VCaP (cell line): ENCODE results near the gene WNT9B.

Experiments used
- H3K27ac ChIP-seq: fragments of 450-650 bp; 2 replicates; pipeline ENCODE4 v1.5.1; 2017
- TF ChIP-seq, protein P1 (sequence below): fragments of 450-650 bp; conservative IDR thresholded peaks from 2 replicates; pipeline ENCODE4 v1.5.1; 2017; ENCODE audit warnings: mild to moderate bottlenecking, moderate library complexity

The WNT9B gene

DNA sequence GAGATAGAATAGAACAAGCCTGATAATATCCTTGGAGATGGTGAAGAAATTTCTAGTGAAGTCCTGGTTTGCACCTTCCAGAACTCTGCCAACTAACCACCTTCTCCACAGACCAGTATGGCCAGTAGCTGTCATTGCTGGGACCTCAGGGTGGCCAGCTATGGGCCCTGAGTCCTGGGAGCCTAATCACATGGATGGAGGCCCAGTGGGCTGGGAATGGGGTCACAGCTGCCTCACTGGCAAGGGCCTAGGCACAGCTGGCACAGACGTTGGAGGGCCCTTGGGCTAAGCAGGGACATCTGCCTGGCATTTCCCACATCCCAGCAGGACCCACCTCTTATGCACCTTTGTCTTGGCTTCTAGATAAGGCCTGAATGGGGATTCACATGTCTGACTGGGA is 25.3 kb upstream of the WNT9B start:
- H3K27ac ChIP-seq = no peak overlapping the region
- TF ChIP-seq, protein P1, sequence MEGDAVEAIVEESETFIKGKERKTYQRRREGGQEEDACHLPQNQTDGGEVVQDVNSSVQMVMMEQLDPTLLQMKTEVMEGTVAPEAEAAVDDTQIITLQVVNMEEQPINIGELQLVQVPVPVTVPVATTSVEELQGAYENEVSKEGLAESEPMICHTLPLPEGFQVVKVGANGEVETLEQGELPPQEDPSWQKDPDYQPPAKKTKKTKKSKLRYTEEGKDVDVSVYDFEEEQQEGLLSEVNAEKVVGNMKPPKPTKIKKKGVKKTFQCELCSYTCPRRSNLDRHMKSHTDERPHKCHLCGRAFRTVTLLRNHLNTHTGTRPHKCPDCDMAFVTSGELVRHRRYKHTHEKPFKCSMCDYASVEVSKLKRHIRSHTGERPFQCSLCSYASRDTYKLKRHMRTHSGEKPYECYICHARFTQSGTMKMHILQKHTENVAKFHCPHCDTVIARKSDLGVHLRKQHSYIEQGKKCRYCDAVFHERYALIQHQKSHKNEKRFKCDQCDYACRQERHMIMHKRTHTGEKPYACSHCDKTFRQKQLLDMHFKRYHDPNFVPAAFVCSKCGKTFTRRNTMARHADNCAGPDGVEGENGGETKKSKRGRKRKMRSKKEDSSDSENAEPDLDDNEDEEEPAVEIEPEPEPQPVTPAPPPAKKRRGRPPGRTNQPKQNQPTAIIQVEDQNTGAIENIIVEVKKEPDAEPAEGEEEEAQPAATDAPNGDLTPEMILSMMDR = no peak

DNA sequence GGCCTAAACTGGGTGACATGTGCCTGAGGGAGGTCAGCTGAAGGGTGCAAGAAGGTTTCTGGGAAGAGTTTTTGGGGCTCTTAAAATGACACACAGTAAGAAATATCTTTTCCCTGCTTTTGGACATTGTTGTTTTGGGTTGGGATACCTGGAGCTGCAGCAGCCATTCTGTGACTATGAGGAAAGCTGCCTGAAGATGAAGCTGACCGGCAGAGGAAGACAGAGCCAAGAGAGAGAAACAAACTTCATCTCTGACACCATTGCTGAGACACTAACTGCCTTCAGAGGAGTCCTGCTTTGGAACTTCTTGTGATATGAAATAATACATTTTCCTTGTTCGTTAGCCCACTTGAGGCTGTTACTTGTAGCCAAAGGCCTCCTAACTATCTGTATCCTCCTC is 24.1 kb upstream of the WNT9B start:
- TF ChIP-seq, protein P1 = no peak
- H3K27ac ChIP-seq = no peak overlapping the region

DNA sequence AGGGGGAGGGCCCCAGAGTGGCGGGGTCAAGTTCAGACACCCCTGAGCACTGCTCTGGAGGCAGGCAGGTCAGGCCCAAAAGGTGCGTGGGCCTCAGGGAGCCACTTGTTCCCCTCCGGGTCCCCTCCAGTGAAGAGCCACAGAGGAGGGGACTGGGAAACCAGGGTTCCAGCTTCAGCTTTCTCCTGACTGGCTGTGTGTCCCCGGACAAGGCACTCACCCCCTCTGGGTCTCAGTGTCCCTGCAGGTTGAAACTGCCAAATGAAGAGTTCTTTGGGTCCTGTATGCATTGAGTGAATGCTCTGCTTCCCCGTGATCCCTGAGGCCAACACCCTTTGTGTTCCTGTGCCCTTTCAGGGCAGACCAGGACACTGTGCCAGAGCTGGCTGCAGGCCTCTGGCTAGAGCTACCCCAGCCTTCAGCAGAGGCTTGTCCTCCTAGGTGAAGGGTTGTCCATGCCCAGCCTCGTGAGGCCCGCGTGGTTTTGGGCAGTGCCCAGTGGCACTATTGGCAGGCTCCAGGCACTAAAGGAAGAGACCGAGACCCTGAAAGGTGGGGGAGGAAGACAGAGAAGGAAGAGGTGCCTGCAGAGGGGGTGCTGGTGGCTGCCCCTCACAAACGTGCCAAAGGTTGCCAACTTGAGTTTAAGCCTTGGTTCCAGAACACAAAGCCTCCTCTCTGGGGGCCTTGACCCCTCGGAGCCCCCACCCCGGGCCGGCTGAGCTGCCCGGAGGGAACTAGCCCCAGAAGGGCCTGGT is 19.6 kb upstream of the WNT9B start:
- TF ChIP-seq, protein P1 = no peak
- no peak overlapping the region for H3K27ac ChIP-seq

DNA sequence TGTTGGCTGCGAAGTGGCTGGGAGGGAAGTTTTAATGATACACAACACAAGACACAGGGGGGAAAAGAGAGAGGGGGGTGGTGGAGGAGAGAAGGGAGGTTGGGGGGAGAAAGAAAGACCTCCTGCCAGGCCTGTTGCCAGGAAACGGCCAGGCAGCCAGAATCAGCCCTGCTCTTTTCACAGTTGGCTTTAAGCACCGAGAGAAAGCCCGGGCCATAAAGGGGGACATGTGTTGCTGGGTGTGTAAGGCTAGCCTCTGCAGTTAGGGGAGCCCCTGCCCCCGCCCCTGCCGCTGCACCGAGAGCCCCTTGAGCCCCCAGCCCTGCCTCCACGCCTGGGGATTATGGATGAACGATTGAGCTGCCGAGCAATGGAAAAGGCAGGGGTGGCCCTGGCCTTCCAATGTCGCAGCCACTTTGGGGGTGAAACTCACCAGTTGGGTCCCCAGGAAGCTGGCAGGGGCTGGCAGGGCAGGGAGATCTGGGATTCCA is 19.0 kb upstream of the WNT9B start:
- H3K27ac ChIP-seq = no peak overlapping the region
- TF ChIP-seq, protein P1 = no peak

DNA sequence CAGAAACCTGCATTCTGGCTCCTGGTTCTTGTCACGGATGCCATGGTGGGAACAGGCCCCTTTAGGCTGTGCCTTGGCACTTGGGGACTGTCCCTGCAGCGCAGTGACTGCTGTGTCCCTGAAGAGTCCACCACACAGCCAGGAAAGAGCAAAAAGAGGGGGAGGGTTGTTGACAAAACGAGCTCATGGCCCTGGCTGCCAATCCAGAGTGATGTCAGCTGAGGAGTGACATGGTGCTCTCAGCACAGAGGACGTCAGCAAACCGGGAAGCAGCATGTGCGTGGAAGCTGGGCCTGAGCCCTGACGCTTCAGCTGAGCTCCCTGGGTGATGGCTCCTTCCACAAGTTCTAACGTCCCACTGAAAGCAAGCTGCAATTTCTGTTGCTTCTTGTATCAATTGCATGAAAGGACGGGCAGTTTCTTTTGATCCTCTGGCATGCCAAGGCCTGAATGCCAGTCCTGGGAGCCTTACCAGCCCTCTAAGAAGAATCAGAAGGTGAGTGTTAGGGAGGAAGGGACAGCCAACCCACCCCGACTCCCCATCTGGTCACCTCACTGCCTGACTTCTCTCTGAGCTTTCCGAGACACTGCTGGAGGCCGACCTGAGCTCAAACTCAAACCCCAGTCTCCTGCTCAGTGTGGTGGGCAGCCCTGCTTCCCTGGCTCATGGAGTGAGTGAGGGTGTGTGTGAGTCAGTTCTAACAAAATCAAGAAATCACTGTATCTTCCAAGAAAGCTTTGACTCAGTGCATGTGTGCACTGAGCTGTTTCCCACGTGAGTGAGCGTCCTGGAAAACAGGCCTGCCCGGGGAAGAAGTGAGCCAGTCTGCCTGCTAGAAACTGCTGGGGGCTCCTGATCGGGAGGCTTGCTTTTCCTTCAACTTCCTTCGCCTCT is 18.2 kb upstream of the WNT9B start:
- TF ChIP-seq, protein P1 = no peak
- H3K27ac ChIP-seq = no peak overlapping the region

DNA sequence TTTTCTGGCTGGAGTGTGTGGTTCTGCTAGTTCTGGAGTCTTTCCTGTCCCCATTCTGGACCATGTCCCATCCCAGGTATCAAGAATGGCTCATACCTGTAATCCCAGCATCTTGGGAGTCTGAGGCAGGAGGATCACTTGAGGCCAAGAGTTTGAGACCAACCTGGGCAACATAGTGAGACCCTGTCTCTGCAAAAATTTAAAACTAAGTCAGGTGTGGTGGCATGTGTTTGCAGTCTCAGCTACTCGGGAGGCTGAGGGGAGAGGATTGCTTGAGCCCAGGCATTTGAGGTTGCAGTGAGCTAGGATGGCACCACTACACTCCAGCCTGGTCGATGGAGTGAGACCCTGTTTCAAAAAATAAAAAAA is 17.6 kb upstream of the WNT9B start:
- TF ChIP-seq, protein P1 = no peak
- H3K27ac ChIP-seq = no peak overlapping the region

DNA sequence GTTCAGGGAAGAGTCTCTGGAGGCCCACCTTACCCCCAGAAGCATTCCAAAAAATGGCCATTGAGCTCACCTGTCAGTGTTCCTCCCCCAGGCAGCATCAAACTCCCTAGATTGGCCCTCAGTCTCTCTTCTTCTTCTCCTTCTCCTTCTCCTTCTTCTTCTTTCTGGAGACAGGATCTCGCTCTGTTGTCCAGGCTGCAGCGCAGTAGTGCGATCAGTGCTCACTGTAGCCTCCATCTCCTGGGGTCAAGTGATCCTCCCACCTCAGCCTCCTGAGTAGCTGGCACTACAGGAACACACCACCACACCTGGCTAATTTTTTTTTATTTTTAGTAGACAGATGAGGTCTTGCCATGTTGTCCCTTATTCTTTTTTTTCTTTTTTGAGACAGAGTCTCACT is 16.5 kb upstream of the WNT9B start:
- TF ChIP-seq, protein P1 = no peak
- no peak overlapping the region for H3K27ac ChIP-seq
